GM18507 (cell line): ENCODE results near the gene TINCR.
"Not testable (repeated sequence)": the region's sequence is repeated elsewhere in the genome, so short reads cannot be mapped to it uniquely, and the experiment has no call there.

ENCODE experiments used
- DNase-seq: peaks from one replicate; pipeline ENCODE4 v3.0.0; 2011; ENCODE audit warnings: low read depth; ENCODE audit not compliant: insufficient read length; ENCODE audit errors: extremely low spot score
- FAIRE-seq: peaks from 2 replicates; lab custom pipeline; 2011; peaks lifted over from hg19 to GRCh38; lab: Jason Lieb, UNC

TINCR gene

DNA sequence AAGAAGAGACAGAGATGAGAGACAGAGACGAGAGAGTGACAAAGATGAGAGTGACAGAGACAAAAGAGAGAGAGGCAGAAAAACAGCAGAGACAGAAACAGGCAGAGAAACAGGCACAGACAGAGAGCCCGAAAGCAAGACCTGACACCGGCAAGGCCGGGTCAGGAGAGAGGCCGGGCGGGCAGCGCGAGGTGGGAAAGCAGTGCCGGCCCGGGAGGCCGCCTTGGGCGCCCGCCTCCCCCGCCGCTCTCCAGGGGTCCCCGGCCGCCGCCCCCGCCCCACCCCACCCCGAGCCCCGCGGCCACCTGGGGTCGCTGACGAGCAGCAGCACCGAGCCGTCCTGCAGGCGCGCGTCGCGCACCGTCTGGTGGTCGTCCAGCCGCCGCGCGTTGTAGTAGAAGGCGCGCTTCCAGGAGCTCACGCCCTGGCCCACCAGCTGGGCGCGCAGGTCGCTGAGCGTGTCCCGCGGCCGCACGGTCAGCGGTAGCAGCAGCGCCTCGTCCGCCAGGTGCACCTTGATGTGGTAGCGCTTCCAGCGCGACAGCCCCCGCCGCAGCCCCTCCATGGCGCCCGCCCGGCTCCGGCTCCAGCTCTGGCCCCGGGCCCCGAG is at the start of gene TINCR:
Gene TINCR, minus strand, starts transcription at position 594 of the 610 bp plus-strand sequence.
- no peak for DNase-seq
- no peak for FAIRE-seq

DNA sequence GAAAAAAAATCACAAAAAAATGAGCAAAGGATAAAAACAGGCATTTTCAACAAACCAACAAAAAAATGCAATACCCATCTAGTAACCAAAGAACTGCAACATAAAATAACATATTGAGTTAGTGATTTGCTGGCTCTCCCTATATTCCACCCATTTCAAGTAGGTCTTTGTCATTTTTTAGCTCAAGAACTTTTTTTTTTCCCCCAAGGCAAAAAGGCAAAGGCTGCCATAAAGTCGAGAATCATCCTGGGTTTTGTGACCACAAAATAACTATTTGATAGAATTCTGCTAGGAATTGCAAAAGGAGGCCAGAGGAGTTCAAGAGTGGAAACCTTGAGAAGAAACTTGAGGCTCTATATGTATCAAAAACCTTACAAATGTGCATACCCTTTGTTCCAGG is 49.3 kb upstream of the TINCR start:
- no peak for DNase-seq

DNA sequence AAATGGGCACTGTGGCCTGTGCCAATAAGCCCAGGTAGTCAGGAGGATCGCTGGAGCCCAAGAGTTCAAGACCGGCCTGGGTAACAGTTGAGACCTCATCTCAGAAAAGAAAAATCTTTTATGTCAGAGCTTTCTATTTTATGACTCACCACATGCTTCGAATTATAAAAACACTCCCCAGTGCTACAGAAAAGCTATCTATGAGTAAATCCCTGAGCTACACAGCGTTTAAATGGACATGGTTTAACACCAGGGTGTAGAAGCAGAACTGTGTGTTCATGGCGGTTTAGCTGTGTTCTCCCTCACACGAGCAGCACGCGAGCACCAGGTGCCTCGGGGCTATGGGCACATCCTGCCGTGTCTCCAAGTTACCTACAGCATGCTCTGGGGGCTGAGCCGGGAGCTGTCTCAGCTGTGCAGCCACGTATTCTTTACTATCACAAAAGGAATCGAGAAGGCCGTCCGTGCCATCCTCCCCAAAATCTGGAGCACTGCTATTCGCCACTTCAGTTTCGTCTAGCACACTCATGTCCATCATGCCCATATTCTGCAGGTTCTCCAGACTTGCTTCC is 48.1 kb upstream of the TINCR start:
- no peak for DNase-seq
- FAIRE-seq, result no peak

More for the DNA sequence above, 49.3 kb upstream of the TINCR start:
- FAIRE-seq, result no peak

DNA sequence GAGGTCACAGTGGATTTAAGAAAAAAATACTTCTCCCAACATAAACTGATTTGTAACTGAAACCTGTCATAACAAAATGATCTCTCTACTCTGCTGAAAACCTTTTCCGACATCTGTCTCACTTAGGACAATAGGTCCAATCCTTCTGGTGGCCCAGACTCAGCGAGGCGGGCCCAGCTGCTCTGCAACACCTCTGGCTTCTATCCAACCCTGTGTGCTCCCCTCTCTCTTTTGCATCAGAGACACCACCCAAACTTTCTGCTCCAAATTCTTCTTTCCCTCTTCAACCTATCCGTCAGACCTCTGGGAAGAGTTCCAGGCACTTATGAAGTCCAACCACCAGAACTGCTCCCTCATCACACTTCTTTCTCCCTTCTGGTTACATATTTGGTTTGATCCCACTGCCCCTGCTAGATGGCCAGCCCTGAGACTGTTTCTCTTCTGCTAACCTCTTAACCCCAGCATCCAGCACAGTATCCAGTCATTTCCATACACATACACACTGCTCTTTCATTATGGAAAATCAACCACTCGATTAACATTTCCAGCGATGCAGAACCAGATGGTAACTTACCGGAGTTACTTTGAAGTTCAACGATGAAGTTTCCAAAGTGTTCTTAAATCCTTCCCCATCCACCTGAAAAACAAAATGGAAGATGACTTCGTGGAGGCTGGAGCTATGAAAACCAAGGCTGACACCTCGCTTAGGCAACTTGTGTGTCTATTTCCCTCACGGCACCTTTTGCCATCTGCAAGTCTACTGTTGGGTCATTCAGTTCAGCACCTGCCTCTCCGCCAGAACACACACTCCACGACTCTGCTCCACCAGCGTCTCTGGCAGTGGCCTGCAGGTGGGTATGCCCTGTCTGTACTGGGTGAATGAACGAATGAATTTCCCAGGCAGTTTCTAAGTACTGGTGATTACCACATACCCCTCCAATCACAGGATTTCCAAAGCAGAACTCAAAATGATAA is 45.4 kb upstream of the TINCR start:
- no peak for FAIRE-seq

DNA sequence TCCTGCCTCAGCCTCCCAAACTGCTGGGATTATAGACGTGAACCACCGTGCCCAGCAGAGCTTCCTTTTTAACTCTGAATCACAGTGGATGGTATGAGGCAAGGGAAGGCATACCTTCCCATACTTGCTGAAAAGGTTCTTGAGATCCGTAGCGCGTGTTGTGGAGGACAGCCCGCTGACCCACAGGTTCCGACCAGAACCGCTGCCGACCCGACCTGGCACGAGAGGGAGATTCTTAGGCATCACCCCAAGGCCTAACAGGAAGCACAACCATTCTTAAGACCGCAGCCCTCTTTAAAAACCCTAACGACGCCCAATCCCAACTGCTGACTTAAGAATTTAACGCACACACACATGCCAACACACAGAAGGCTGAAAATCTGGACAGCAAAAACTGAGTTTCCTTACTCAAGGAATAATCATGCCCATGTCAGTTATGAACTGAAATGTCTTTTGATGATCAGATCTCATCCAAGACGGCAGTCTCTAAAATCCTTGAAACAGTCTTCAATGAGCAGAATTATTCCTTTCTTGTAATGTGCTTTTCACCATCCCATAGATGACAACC is 42.2 kb upstream of the TINCR start:
- FAIRE-seq (no peak), DNase-seq (no peak)

More for the DNA sequence above, 45.4 kb upstream of the TINCR start:
- DNase-seq, result no peak

DNA sequence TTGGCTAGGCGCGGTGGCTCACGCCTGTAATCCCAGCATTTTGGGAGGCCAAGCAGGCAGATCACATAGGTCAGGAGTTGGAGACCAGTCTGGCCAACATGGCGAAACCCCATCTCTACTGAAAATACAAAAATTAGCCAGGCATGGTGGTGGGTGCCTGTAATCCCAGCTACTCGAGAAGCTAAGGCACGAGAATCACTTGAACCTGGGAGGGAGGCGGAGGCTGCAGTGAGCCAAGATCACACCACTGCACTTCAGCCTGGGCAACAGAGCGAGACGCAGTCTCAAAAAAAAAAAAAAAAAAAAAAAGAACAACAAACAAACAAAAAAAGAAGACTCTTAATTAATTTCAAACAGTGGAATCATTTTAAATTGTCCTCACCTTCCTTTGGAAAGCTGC is 41.0 kb upstream of the TINCR start:
- FAIRE-seq, result not testable (repeated sequence)

DNA sequence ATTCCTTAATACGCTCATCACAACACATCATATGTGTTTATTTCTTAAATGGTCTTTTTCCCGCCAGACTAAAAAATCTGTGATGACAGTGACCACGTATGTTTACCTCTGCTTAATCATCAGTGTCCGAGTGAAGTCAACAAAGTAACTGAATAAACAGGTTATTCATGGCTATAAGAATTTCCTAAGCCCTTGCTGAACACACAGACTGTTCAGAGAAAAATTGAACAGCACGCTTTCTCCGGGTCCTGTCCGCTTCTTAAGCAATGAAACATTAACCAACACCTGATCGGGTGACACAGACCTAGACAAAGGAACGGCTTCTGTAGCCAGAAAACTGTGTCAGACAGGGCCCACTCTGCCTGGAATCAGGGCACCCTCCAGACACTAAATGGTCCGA is 40.5 kb upstream of the TINCR start:
- FAIRE-seq, result no peak
- DNase-seq, result no peak

More for the DNA sequence above, 41.0 kb upstream of the TINCR start:
- DNase-seq, result not testable (repeated sequence)

DNA sequence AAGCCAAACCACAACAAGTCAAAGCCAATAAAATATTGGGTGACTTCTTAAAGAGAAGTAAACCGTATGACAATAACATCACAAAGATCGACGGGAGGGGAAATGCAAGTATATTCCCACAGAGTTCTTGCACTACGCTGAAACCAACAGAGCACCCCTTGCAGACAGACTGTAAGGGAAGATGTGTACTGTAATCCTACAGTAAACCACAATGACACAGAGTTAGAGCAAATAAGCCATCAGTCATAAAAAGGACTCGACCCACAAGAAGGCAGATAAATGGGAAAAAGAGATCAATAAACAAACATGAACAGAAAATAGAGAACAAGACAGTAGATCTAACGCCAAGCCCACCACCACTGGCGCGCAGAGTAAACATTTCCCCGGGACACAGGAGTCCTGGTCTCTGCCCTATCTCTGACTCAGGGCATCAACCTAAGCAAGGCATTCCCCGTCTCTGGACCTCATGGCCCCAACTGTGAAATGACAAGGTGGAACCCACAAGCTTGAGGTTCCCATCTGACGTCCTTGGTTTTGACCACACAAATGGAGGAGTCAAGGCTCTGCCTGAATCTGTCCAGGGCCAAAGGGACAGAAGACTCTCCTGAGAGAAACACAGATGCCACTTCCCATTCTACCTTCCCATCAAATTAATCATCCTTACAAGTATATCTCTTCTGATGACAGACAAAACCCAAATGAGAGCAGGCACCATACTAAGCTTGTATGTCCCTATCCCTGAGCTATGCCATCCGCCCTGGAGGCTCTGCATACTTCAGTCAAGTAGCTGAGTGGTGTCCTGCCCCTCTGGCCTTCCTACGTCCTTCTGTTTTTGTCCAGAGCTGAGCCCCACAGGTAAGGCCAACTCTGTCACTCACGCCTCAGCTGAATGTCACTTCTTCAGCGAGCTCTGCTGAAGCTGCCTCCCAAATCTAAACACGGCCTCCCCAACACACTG is 39.8 kb upstream of the TINCR start:
- no peak for DNase-seq

DNA sequence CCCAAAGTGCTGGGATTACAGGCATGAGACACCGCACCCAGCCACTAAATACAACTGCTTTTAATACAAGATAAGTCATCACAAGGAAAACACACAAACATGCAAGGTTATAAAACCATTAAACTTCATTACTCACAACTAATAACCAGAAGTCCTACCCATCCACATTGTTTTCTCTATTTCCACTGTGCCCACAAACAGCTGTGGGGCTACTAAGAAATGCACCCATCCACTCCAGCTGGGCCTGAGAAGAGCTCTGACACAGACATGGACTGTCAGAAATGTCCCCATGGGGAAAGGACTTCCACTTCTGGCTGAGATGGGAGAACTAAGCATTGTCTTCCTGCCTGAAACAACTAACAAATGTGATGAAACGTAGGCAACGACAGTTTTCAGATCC is 37.6 kb upstream of the TINCR start:
- DNase-seq (no peak), FAIRE-seq (no peak)

More for the DNA sequence above, 39.8 kb upstream of the TINCR start:
- no peak for FAIRE-seq

DNA sequence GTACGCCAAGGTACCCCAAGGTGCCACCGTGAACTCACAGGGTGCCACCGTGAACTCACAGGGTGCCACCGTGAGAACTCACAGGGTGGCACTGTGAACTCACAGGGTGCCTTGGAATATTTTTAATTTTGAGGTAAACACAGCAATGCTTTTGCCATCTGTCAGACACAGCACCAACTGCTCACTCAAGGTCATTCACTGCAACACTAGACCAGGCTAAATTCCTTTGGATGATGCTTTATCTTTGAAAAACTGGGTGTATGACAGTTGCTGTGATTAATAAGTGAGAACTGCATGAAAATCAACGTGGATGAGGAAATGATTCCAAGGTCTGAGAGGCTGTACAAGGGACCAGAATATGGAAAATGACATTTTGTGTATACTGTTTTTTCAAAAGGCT is 35.9 kb upstream of the TINCR start:
- FAIRE-seq (no peak), DNase-seq (no peak)

DNA sequence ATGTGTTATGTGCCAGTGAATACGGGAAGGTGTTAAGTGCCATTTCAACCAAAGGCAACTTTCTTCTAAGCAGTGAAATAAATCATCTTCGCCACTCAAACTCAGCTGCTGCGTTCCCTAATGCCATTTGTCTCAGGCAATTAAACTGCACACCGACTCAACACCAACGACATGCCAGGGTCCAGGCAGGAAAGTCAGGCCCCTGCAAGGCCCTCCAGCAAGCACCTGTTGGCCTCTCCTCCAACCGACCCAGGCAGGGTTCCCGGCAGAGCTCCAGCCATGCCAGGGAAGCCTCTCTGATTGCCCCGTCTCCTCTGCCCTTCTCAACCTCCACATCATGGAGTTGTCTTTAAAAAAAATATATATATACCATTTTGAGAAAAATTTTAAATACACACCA is 33.0 kb upstream of the TINCR start:
- DNase-seq (no peak), FAIRE-seq (no peak)

DNA sequence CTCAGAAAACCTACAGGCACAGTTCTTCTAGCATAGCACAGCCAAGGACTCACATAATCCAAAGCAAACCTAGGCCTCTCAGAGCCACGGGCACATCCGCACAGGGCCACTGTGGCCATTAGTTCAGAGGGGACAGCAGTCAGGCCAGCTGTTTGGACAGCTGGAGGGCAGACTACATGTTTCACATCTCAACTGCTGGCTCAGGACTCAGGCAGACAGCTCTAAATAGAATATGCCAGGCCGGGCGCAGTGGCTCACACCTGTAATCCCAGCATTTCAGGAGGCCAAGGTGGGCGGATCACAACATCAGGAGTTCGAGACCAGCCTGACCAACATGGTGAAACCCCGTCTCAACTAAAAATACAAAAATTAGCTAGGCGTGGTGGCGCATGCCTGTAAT is 28.0 kb upstream of the TINCR start:
- DNase-seq (no peak), FAIRE-seq (no peak)

DNA sequence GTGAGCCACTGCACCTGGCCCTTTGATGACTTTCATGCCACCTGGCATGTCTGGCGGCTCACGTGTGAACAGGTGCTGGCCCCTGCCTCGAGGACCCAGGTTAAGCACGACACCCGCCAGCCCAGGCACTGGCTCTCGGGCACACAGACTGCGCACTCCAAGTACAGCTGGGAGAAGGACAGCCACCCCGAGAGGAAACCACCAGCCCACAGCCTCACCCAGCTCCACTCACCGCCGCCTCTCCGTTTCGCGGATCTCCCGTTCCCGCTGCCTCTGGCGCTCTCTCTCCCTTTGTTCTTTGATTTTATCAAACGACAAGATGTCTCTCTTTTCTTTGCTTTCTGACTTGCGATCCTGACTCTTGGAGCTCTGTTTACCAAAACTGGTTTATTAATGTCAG is 27.4 kb upstream of the TINCR start:
- FAIRE-seq (no peak), DNase-seq (no peak)

DNA sequence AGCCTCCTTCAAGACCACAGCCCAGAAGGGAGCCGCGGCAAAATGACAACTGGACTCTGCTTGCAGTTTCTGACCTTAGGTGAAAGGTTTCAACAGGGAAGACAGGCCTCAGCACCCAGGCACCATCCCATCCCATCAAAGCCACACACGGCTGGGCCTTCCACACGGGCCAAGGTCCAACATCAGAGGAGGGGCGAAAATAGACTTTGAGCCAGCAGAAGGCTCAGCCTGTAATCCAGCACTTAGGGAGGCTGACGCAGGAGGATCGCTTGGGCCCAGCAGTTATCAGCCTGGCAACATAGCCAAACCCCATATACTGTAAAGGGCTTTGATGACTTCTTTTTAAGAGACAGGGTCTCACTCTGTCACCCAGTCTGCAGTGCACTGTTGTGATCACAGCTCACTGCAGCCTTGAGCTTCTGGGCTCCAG is 26.8 kb upstream of the TINCR start:
- no peak for DNase-seq
- FAIRE-seq, result no peak

DNA sequence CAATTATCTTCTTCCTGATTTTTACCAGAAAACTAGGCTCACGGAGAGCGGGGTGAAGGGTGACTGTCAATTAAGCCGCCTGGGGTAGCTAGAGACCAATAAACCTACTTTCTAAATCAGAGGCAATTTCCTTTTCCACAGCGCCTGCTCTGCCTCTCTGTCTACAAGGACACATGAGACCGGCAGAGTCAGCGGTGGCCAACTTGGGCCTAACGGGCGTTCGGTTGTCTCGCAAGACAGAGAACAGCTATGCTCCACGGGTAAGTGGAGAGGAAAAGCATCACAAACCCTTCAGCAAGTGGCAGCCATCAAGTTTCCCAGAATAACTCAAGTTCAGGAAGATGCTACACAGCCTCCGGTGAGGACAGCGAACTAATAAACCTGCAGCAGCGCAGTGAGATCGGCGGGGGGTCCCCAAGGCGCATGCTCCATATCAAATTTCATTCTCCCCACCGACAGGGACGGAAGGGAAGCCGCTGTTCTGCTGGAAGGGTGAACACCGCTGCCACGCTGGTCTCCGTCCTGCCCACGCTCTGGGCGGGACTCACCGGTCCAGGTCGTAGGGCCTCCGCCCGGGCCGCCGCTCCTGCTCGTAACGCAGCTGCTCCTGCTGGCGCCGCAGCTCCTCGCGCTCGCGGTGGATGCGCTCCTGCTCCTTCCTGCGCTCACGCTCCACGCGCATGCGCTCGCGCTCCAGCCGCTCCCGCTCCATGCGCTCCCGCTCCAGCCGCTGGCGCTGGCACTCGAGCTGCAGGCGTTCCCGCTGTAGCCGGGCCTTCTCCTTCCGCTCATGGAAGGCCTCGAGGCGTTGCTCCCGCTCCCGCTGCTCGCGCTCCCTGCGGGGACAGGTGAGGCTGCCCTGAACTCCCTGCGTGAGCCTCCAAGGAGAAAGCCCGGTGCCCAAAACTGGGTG is 25.8 kb upstream of the TINCR start:
- DNase-seq (no peak), FAIRE-seq (no peak)

DNA sequence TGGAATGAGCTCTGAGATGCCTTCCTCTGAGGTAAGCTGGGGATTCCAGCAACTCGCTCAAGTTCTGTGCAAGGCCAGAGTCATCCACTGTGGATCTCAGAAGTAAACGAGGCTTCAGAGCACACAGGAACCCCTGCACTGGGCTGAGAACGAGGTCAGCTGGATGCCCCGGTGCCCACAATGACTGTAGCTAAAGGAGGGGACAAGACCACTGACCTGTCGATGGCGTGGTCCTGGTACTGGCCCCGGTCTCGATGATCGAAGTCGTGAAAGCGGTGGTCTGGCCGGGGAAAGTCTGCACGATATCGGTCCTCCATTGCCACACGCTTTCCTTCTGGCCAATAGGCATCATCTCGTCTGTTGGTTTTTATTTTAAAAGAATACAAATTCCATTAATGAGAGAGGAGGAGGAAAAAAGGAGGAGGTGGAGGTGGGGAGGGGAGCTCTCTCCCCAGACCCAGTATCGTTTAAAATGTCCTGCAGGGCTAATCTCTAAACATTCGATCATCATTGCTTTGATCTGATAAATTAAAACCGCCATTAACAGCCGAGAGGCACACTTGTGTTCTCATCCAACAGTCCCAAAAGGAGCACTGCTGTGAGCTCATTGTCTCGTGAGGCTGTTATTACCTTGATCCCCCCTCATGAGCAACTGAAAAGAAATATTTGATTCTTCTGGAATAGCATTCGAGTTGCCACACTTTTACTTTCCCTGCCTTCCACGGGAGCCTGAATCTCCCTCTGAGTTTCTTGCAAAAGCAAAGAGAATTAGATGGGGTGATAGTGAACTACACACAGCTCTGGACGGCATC is 25.0 kb upstream of the TINCR start:
- no peak for DNase-seq
- no peak for FAIRE-seq

DNA sequence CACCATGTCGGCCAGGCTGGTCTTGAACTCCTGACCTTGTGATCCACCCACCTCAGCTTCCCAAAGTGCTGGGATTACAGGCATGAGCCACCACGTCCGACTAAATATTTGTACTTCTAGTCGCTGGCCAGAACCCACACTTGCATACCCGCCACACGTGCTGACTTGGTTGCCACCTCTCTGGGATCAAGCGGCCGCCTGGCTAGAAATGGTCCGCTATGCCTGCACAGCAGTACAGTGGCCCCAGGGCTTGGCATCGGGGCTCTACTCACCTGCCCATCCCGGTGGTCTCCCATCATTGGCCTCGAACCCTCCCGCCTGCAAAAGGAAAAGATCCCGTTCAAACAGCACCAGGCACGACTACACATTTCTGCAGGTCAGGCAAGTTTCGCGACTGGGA is 23.7 kb upstream of the TINCR start:
- no peak for FAIRE-seq
- no peak for DNase-seq

DNA sequence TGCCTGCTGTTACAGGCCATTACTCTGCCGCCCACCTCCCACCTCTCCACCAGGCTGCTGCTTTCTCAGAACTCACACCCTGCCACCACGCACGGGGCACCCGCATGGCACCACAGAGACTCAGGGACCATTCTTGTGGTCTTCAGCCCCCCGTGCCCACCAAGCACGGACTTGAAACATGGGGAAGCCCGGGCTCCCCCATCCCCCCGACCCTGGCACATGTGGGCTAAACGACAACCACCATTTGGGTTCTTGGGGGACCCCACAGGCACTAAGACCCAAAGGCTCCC is 23.1 kb upstream of the TINCR start:
- no peak for DNase-seq
- FAIRE-seq, result no peak
